Subcutaneous adipose tissue (tissue), 4 donors: ENCODE results near the gene SH3BP4. TPM values are rescaled to one million over a fixed set of nuclear protein-coding genes. Genes with fewer than 3 reads are reported as not detected.

ENCODE experiments used
- CTCF ChIP-seq: fragments of 450-650 bp; IDR thresholded peaks from one replicate; pipeline ENCODE4 v1.5.1; 2016; ENCODE audit warnings: low read depth, mild to moderate bottlenecking, control low read depth, antibody characterized with exemption, moderate library complexity
- total RNA-seq, 4 donors: library from RNA; depleted of rRNA; stranded (reverse); fragments of >200 nt; gene quantifications; one replicate each; pipeline ENCODE4 v1.1.0, GENCODE V29; 2016

Gene SH3BP4
- total RNA-seq, 4 donors from 2014 or later = 12.4 to 35.6 (median 24.1) TPM

GRCh38 chr2:235043762-235044500 is 92.1 kb downstream of the SH3BP4 start:
- no peak for TF ChIP-seq CTCF

- no peak for TF ChIP-seq CTCF
Observed at GRCh38 chr2:235044501-235045271, 92.9 kb downstream of the SH3BP4 start.

- no peak for TF ChIP-seq CTCF
Observed at GRCh38 chr2:235045336-235045972, 93.6 kb downstream of the SH3BP4 start.

GRCh38 chr2:235045973-235046343 is 94.1 kb downstream of the SH3BP4 start:
- TF ChIP-seq CTCF = no peak

GRCh38 chr2:235046589-235046988 is 94.8 kb downstream of the SH3BP4 start:
- TF ChIP-seq CTCF = no peak

- TF ChIP-seq CTCF = no peak
Observed at GRCh38 chr2:235047171-235048160, 95.6 kb downstream of the SH3BP4 start.
